Stimulated activated CD8-positive, alpha-beta memory T cell treated with anti-CD3 and anti-CD28 coated beads, Interleukin-2, amount 100 ng/mL, for 48 hours (primary cell): ENCODE data around the gene EEF1A2.

ENCODE experiments used
- DNase-seq, 2 donors: peaks; one replicate each; pipeline ENCODE4 v3.0.0-alpha.2; 2020; ENCODE audit warnings: low read depth in 2 of 2

Gene EEF1A2

DNA sequence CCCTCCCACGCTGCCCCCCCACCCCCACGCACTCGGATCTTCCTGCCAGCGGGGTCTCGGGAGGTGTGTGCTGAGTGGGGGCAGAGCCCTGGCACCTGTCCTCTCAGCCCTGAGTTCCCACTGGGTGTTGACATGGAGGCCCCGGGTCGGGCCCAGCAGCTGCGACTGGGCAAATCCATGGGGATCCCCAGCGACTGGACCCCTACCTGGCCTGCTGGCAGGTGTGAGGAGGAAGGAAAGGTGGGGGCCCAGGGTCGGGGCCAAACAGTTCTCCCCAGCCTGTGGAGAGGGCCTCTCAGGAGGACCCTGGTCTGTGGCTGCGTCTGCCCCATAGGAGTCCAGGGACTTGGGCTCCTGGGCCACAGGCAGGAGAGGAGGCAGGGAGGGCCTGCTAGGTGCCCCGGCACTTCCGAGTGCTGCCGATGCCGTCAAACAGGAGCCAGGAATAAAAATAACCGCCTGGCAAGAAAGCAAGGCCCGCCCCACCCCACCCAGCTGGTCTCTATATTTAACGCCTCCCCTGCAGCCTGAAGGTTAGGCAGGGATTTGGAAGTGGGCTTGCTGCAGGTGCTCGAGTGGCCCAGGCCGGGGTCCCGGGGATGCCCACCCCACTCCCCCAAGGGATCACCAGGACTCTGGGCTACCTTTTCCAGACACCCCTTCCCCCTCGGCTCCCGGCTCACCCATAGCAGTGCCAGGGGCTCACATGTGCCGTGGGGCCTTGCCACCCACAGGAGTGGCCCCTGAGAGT, 1.4 kb upstream of the EEF1A2 start:
- DNase-seq = no peak

DNA sequence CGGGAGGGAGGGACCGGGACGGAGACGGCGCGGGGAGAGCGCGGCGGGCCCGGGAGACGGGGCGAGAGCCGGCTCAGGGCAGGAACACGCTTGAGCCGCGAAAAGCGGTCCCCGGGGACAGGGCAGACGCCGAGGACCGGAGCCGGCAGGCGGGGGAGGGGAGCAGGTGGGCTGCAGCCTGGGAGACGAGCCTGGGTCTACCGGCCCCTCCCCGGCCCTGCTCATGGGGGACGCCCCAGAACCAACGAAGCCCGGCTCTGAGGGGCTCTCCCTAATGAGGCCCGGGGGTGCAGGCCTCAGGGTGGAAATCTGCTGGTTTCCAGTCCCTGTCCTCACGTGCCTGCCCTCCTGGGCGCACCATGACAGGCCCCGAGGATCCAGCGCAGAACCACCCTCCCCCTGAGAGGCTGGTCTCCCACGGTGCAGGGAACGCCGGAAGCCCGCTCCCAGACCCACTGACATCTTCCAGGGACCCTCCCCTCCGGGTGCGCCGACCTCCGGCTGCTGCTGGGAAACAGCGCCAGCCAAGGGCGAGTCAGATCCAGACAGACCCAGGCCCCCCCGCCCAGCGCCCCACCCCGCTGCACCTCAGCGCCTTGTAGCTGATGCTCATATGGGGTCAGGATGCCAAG, 571 bp upstream of the EEF1A2 start:
- no peak for DNase-seq

DNA sequence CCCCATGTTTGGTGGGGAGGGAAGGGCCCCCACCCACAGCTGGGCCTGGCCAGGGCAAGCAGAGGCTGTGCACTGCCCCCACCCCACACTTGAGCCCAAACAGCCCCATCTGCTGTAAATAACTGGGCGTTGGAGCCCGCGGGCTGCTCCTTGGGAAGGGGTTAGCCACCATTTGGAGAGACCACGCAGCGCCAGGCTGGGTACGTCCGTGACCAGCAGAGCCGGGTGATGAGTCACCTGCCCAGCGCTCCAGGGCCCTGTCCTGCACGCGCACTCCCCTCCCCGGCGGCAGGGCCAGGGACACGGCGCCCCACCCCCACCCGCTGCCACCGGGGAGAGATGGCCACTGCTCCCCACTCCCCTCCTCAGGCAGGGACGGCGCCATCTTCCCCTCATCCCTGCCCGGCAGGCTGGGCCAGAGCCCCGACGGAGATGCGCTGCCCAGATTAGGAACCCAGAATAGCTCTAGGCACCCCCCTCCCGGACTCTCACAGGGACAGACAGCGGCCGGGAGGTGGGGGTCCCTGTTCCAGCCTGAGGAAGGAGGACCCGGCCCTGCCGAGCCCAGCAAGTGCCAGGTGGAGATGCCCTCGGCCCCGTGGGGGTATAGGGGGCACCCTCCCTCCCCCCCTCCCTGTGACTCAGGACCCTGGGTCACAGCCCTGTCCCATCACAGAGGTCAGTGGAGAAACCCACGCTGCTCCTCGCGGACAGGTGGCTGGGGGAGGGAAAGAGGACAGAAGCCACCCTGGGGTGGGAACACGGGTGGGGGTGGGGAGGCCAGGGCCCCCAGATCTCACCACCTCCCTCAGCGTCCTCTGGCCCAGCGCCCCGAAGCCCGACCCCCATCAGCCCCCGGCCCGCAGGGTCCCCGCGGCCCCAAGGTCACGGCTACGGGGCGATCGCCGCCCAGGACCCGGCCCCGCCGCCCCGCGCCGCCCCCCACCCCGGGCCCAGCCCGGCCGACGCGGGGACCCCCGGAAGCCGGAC, 642 bp downstream of the EEF1A2 start:
- DNase-seq = no peak

GRCh38 chr20:63497138-63497945, 1.5 kb downstream of the EEF1A2 start:
- DNase-seq = no peak

- DNase-seq = no peak
These were observed 2.2 kb downstream of the EEF1A2 start for GRCh38 chr20:63496596-63497120.

- DNase-seq = peak; percentile 58 to 71
These were observed 2.9 kb downstream of the EEF1A2 start for GRCh38 chr20:63495741-63496595.

DNA sequence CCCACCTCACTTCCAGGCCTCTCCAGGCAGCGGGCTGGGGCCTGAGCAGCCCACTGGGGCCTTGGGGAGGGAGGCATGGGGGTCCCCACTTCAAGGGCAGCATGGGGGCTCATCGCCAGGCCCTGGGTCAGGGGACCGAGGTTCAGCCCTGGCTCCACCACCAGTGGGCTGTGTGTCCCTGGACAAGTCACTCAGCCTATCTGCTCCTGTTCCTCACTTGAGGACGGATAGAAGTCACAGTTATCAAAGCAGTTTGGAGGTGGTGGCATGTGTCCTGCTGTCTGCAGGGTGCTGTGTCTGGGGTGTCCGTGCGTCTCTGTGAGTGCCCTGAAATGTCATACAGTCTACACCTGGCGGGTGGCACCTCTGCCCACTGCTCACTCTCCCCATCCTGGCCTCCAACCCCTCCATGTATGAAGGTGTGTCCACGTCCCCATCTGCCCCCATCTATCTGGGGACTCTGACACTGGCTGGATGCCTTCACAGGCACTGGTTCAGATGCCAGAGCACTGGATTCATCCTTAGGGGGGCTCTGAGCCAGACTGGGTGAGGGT, 3.6 kb downstream of the EEF1A2 start:
- DNase-seq = no peak

DNA sequence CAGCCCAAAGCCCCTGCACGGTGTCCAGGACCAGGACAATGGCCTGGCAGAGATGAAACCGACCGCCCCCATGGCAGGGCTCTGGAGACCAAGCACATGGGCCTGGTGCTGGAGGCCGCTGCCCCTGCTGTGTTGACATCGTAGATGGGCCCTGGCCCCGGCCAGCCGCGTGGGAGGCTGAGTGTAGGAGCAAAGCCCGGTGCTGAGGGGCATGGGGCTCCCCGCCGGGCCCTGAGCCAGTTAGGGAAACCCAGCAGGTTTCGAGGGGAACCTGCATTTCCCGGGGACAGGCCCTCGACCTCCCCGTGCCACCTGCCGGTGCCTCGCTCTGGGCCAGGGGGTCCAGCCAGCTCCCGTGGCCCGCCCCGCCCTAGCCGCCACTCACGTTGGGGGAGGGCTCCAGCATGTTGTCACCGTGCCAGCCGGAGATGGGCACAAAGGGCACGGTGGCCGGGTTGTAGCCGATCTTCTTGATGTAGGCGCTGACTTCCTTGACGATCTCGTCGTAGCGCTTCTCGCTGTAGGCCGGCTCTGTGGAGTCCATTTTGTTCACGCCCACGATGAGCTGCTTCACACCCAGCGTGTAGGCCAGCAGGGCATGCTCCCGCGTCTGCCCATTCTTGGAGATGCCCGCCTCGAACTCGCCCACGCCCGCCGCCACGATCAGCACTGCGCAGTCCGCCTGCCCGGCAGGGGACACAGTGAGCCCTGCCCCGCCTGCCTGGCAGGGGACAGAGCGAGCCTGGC, 4.3 kb downstream of the EEF1A2 start:
- no peak for DNase-seq

GRCh38 chr20:63494084-63494419, 4.8 kb downstream of the EEF1A2 start:
- DNase-seq = no peak

GRCh38 chr20:63493563-63494020, 5.3 kb downstream of the EEF1A2 start:
- no peak for DNase-seq

GRCh38 chr20:63492982-63493381, 5.9 kb downstream of the EEF1A2 start:
- no peak for DNase-seq

- no peak for DNase-seq
These were observed 6.4 kb downstream of the EEF1A2 start for GRCh38 chr20:63492518-63492917.

GRCh38 chr20:63491635-63492230, 7.2 kb downstream of the EEF1A2 start:
- no peak for DNase-seq

DNA sequence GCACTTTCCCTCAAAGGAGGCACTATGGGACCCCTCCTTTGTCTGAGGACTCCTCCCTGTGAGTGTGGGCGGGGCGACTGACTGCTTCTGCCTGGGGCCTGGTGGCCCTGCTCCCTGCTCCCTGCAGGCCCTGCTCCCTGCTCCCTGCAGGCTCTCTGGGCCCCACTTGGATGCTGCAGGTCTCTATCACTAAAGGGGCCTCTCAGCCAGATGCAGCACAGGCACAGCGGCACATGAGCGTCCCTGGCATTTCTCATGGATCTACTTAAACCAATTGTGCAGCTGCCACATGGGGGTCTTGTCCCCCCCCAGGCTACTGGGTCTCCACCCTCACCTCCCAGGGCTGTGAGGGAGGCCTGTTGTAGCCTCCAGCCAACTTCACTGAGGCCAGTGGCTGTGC, 7.8 kb downstream of the EEF1A2 start:
- DNase-seq = no peak

DNA sequence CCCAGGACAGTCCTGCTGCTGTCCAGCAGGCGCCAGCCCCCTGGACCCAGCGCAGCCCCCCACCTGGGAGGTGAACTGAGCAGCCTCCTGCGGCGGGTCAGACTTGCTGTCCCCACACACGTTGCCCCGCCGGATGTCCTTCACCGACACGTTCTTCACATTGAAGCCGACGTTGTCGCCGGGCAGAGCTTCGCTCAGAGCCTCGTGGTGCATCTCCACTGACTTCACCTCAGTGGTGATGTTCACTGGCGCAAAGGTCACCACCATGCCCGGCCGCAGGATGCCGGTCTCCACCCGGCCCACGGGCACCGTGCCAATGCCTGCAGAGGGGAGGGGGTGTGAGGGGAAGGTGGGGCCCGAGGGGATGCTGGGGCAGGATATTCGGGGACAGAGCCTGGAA, 8.5 kb downstream of the EEF1A2 start:
- DNase-seq = no peak

GRCh38 chr20:63488315-63489251, 10.3 kb downstream of the EEF1A2 start:
- DNase-seq = no peak

DNA sequence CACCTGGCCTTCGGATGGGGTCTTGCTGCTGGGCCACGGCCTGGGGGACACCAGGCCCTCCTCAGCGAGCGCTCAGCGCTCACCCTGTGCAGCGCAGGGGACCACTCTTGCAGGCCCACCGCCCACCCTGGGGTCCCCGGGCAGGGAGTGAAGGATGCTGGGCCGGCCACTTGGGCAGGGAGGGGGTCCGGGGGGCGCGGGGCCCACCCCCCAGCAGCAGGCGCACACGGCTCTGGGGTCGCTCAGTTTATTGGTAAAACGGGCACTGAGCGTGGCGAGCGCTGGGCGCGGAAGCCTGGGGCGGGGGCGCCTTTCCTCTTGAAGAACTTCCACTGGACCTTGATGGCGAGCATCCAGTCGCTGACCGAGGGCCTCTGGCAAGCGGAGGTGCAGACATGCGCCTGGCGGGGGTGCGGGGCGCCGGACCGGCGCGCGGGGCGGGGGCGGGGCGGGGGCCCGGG, 11.1 kb downstream of the EEF1A2 start:
- no peak for DNase-seq
